ENCODE measurements around the gene RALB. TPM values are rescaled to one million over a fixed set of nuclear protein-coding genes. Genes with fewer than 3 reads are reported as not detected.

Gene RALB
- total and polyA plus RNA-seq, 2 of the 8 experiments (the other 6 are each of a cell fraction or from before 2014, with no cell fraction given): 12.0 to 16.6 TPM

DNA sequence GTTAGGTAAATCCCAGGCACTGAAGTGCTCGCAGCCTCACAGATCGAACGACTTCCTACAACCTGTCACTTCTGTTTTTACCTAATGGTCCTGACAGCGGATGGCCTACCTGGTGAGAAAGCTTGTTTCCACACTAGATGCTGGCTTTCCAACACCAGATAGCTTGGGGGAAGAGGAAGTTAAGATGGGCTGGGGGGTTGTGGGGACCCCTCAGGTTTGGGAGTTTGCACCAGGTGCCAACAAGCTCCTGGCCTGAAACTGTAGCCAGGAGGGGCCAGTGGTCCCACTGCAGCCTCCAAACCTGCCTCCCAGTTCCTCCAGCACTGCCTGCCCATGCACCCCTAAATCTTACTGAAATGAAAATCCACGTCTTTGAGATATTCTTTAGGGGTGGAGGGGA lies 33.4 kb upstream of the RALB start:
- no peak overlapping the region for H4K91ac ChIP-seq (replicated peaks; ENCODE audit: insufficient read length, low read length)
- no peak overlapping the region for H3K4me2 ChIP-seq (ENCODE audit: insufficient read depth in 1 of 2, low read depth in 2 of 2, low read length in 2 of 2)
- H3K79me1 ChIP-seq (ENCODE audit: low read depth, low read length): no peaks in the 10 kb centered on the region
- H3K4me3 ChIP-seq (ENCODE audit: extremely low read depth in 1 of 4, insufficient read depth in 2 of 4, low read depth in 3 of 4, low read length in 4 of 4): no peak overlapping the region
- H3K4me1 ChIP-seq (replicated peaks in 1 of 4; ENCODE audit: control insufficient read depth in 3 of 4, insufficient read depth in 4 of 4, low read length in 3 of 4): peaks cover 0 to 7% (median 6%) of the 10 kb centered on the region in 4 experiments; a peak in 5 of 7 replicates
- peaks cover 3 to 8% of the 10 kb centered on the region in 2 experiments for H4K20me1 ChIP-seq (replicated peaks in 1 of 2; ENCODE audit: control insufficient read depth in 1 of 2, insufficient read depth in 2 of 2, low read length in 2 of 2)
- peaks cover 3% of the 10 kb centered on the region; the same call in 1 of the 2 replicates for H3K23me2 ChIP-seq (ENCODE audit: low read depth, low read length)
- peaks cover 0 to 2% of the 10 kb centered on the region in 2 experiments; a peak in 1 of 4 replicates for H3K79me2 ChIP-seq (ENCODE audit: control insufficient read depth in 1 of 2, insufficient read depth in 2 of 2, low read length in 2 of 2)
- H2BK5ac ChIP-seq (ENCODE audit: low read depth, low read length): no peak overlapping the region
- no peak overlapping the region for H2BK12ac ChIP-seq (ENCODE audit: low read depth, low read length)
- H3K4ac ChIP-seq (replicated peaks; ENCODE audit: insufficient read length, low read depth, low read length): no peak overlapping the region
- no peak overlapping the region for H3K23ac ChIP-seq (ENCODE audit: insufficient read length)
- no peak overlapping the region for H2BK120ac ChIP-seq (replicated peaks; ENCODE audit: low read depth, low read length)
- ChIA-PET CTCF (ENCODE audit: partially characterized antibody) (interaction anchor here (0.6 to 4.9 kb wide), 8 partner anchors 9 to 1206 kb away, joined by 3 to 32 read pairs (median 4); partner anchors contain the start of gene RALB), POLR2A (ENCODE audit: partially characterized antibody) (interaction anchor here (0.7 to 1.5 kb wide), 2 partner anchors 25 to 38 kb away, joined by 3 read pairs; no protein-coding TSS in a partner anchor)
- no peak overlapping the region for H2AK5ac ChIP-seq (ENCODE audit: low read depth, low read length)
- no peak overlapping the region for H4K5ac ChIP-seq (ENCODE audit: insufficient read length, low read depth, low read length)
- WGBS, 2 experiments (ENCODE audit: extremely low coverage in 1 of 2, insufficient coverage in 1 of 2, insufficient read length in 1 of 2, insufficient replicate concordance in 2 of 2, low coverage in 1 of 2, low lambda C conversion rate in 2 of 2, missing lambda C conversion rate in 1 of 2): 91% methylated on average over 5 of the region's 5 CpGs; no CpG with 5 or more reads in 1 of the 2 experiments
- peaks cover 11 to 22% (median 20%) of the 10 kb centered on the region in 4 experiments for H3K27me3 ChIP-seq (replicated peaks in 1 of 4; ENCODE audit: control insufficient read depth in 3 of 4, extremely low read depth in 1 of 4, insufficient read depth in 3 of 4, low read length in 3 of 4)
- H3K9me3 ChIP-seq (ENCODE audit: insufficient read depth in 2 of 2, low read depth in 1 of 2, low read length in 1 of 2): peaks cover 7 to 9% of the 10 kb centered on the region in 2 experiments
- no peak overlapping the region for H3K14ac ChIP-seq (ENCODE audit: insufficient read length)
- H3K9ac ChIP-seq (replicated peaks in 1 of 4; ENCODE audit: extremely low read depth in 1 of 4, low read depth in 3 of 4, low read length in 3 of 4): no peak overlapping the region
- FAIRE-seq (no peak), DNase-seq (ENCODE audit: low read depth in 1 of 2, low spot score in 2 of 2) (no peak)
- no peak overlapping the region for H3K56ac ChIP-seq (replicated peaks; ENCODE audit: insufficient read length, low read depth, low read length)
- H4K8ac ChIP-seq (ENCODE audit: extremely low read depth, insufficient read depth, low read length): no peak overlapping the region
- no peak overlapping the region for H2AFZ ChIP-seq (ENCODE audit: low read length)
- H3K27ac ChIP-seq (ENCODE audit: low read depth, low read length): no peak overlapping the region
- no peak overlapping the region for H2BK15ac ChIP-seq (ENCODE audit: low read length)
- no peak overlapping the region for H3K18ac ChIP-seq (ENCODE audit: extremely low read depth, low read length)
- peaks cover 0 to 6% (median 0%) of the 10 kb centered on the region in 4 experiments; a peak in 3 of 8 replicates for H3K36me3 ChIP-seq (ENCODE audit: control insufficient read depth in 2 of 4, insufficient read depth in 4 of 4, low read length in 3 of 4)
- no peak overlapping the region for H2BK20ac ChIP-seq (ENCODE audit: low read length)
- TF ChIP-seq, protein P1, sequence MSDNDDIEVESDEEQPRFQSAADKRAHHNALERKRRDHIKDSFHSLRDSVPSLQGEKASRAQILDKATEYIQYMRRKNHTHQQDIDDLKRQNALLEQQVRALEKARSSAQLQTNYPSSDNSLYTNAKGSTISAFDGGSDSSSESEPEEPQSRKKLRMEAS (IDR thresholded peaks at IDR 0.05): no peak
- TF ChIP-seq JUND (IDR thresholded peaks at IDR 0.05; ENCODE audit: low read length): no peak
- no peak for TF ChIP-seq JUN (IDR thresholded peaks at IDR 0.05; ENCODE audit: low read depth, low read length)
